HAP-1 (cell line): ENCODE data around the gene SERPINH1.
"Not testable (repeated sequence)": the region's sequence is repeated elsewhere in the genome, so short reads cannot be mapped to it uniquely, and the experiment has no call there.

Experiments used
- DNase-seq, 2 experiments: peaks; one replicate each; pipeline ENCODE4 v3.0.0-alpha.2; 2016 to 2020; ENCODE audit warnings: low spot score in 2 of 2
- H3K27me3 ChIP-seq: fragments of 250-450 bp; sonication (Bioruptor Pico); 2 replicates; pipeline ENCODE4 v1.5.1; 2020; ENCODE audit warnings: low read depth, mild to moderate bottlenecking, moderate library complexity
- H3K36me3 ChIP-seq: fragments of 250-450 bp; sonication (Bioruptor Pico); replicated peaks from 2 replicates; pipeline ENCODE4 v1.5.1; 2020; ENCODE audit warnings: mild to moderate bottlenecking
- H3K4me1 ChIP-seq: fragments of 250-450 bp; sonication (Bioruptor Pico); 2 replicates; pipeline ENCODE4 v1.5.1; 2020; ENCODE audit warnings: mild to moderate bottlenecking
- H3K4me3 ChIP-seq: fragments of 250-450 bp; sonication (Bioruptor Pico); 2 replicates; pipeline ENCODE4 v1.5.1; 2020; ENCODE audit warnings: mild to moderate bottlenecking, moderate library complexity
- H3K9me3 ChIP-seq: fragments of 250-450 bp; sonication (Bioruptor Pico); 2 replicates; pipeline ENCODE4 v1.5.1; 2020; ENCODE audit warnings: mild to moderate bottlenecking, moderate library complexity
- in situ Hi-C: fragments of 300-500 bp; cut with MboI; formaldehyde crosslinking; loops from 3 replicates; pipeline ENCODE4 v1.14.3; 2020; ENCODE audit warnings: low sequenced_read_pairs, inconsistent platforms, mixed read lengths

SERPINH1 gene

GRCh38 chr11:75582895-75583717 lies 21.1 kb downstream of the SERPINH1 start:
- DNase-seq, result peak; percentile 59 to 82
- Histone ChIP-seq H3K27me3 (no peaks in the 10 kb centered on the region), H3K4me1 (peaks cover 7% of the 10 kb centered on the region), H3K36me3 (no peaks in the 10 kb centered on the region), H3K9me3 (no peaks in the 10 kb centered on the region), H3K4me3 (peak overlapping the region; percentile 39)
- in situ Hi-C loops, result no loop called here

- Histone ChIP-seq H3K4me1 (peaks cover 7% of the 10 kb centered on the region), H3K9me3 (no peaks in the 10 kb centered on the region), H3K27me3 (no peaks in the 10 kb centered on the region), H3K4me3 (peak overlapping the region; percentile 39), H3K36me3 (no peaks in the 10 kb centered on the region)
- in situ Hi-C loops, result no loop called here
- DNase-seq, result peak; percentile 51 to 82
Measured at GRCh38 chr11:75583718-75584658, 21.9 kb downstream of the SERPINH1 start.

- H3K4me1 ChIP-seq, H3K27me3 ChIP-seq, H3K36me3 ChIP-seq, in situ Hi-C loops, DNase-seq, H3K4me3 ChIP-seq, H3K9me3 ChIP-seq: not testable (repeated sequence)
Measured at GRCh38 chr11:75584659-75585292, 22.7 kb downstream of the SERPINH1 start.

- no peak for DNase-seq
- Histone ChIP-seq H3K9me3 (no peaks in the 10 kb centered on the region), H3K27me3 (no peaks in the 10 kb centered on the region), H3K4me1 (peaks cover 7% of the 10 kb centered on the region), H3K36me3 (no peaks in the 10 kb centered on the region), H3K4me3 (no peak overlapping the region)
- in situ Hi-C loops, result no loop called here
Measured at GRCh38 chr11:75585293-75585670, 23.2 kb downstream of the SERPINH1 start.

GRCh38 chr11:75586395-75586794 lies 24.3 kb downstream of the SERPINH1 start:
- Histone ChIP-seq H3K36me3 (no peaks in the 10 kb centered on the region), H3K4me1 (peaks cover 7% of the 10 kb centered on the region), H3K4me3 (no peak overlapping the region), H3K27me3 (no peaks in the 10 kb centered on the region), H3K9me3 (no peaks in the 10 kb centered on the region)
- in situ Hi-C loops, result no loop called here
- no peak for DNase-seq

- in situ Hi-C loops, result no loop called here
- Histone ChIP-seq H3K36me3 (no peaks in the 10 kb centered on the region), H3K4me3 (no peak overlapping the region), H3K9me3 (no peaks in the 10 kb centered on the region), H3K4me1 (peaks cover 4% of the 10 kb centered on the region; the same call in 1 of the 2 replicates), H3K27me3 (no peaks in the 10 kb centered on the region)
- DNase-seq, result no peak
Measured at GRCh38 chr11:75588051-75588481, 26.0 kb downstream of the SERPINH1 start.

- H3K4me1 ChIP-seq, result peaks cover under 1% of the 10 kb centered on the region; the same call in 1 of the 2 replicates
- H3K4me3 ChIP-seq, result no peak overlapping the region
- in situ Hi-C loops, result no loop called here
- DNase-seq, result no peak
- no peaks in the 10 kb centered on the region for H3K36me3 ChIP-seq
- no peaks in the 10 kb centered on the region for H3K9me3 ChIP-seq
- no peaks in the 10 kb centered on the region for H3K27me3 ChIP-seq
Measured at GRCh38 chr11:75589051-75589450, 27.0 kb downstream of the SERPINH1 start.

GRCh38 chr11:75589933-75590332 lies 27.9 kb downstream of the SERPINH1 start:
- in situ Hi-C loops, result no loop called here
- no peaks in the 10 kb centered on the region for H3K9me3 ChIP-seq
- H3K4me1 ChIP-seq, result no peaks in the 10 kb centered on the region
- no peak for DNase-seq
- no peaks in the 10 kb centered on the region for H3K36me3 ChIP-seq
- H3K27me3 ChIP-seq, result no peaks in the 10 kb centered on the region
- H3K4me3 ChIP-seq, result no peak overlapping the region

GRCh38 chr11:75591371-75591770 lies 29.3 kb downstream of the SERPINH1 start:
- Histone ChIP-seq H3K36me3 (no peaks in the 10 kb centered on the region), H3K9me3 (no peaks in the 10 kb centered on the region), H3K4me3 (no peak overlapping the region), H3K4me1 (no peaks in the 10 kb centered on the region), H3K27me3 (no peaks in the 10 kb centered on the region)
- no peak for DNase-seq
- in situ Hi-C loops, result no loop called here

- DNase-seq, result no peak
- Histone ChIP-seq H3K36me3 (no peaks in the 10 kb centered on the region), H3K4me3 (no peak overlapping the region), H3K9me3 (no peaks in the 10 kb centered on the region), H3K4me1 (no peaks in the 10 kb centered on the region), H3K27me3 (no peaks in the 10 kb centered on the region)
- in situ Hi-C loops, result no loop called here
Measured at GRCh38 chr11:75591966-75592365, 29.9 kb downstream of the SERPINH1 start.

- Histone ChIP-seq H3K4me1 (no peaks in the 10 kb centered on the region), H3K27me3 (no peaks in the 10 kb centered on the region), H3K36me3 (no peaks in the 10 kb centered on the region), H3K4me3 (no peak overlapping the region), H3K9me3 (no peaks in the 10 kb centered on the region)
- DNase-seq, result no peak
- in situ Hi-C loops, result no loop called here
Measured at GRCh38 chr11:75592715-75593114, 30.7 kb downstream of the SERPINH1 start.

- in situ Hi-C loops, result no loop called here
- DNase-seq, result no peak
- Histone ChIP-seq H3K27me3 (no peaks in the 10 kb centered on the region), H3K9me3 (no peaks in the 10 kb centered on the region), H3K4me1 (no peaks in the 10 kb centered on the region), H3K4me3 (no peak overlapping the region), H3K36me3 (no peaks in the 10 kb centered on the region)
Measured at GRCh38 chr11:75593286-75593915, 31.3 kb downstream of the SERPINH1 start.

- DNase-seq, result no peak
- Histone ChIP-seq H3K36me3 (no peaks in the 10 kb centered on the region), H3K9me3 (no peaks in the 10 kb centered on the region), H3K27me3 (no peaks in the 10 kb centered on the region), H3K4me1 (no peaks in the 10 kb centered on the region), H3K4me3 (no peak overlapping the region)
- in situ Hi-C loops, result no loop called here
Measured at GRCh38 chr11:75594211-75594610, 32.2 kb downstream of the SERPINH1 start.
